ENCODE results near the gene ST8SIA6. TPM values are rescaled to one million over a fixed set of nuclear protein-coding genes. Genes with fewer than 3 reads are reported as not detected.
A peak's percentile ranks its signal among the peaks of the same experiment; 100 is the strongest.
"Not testable (repeated sequence)": the region's sequence is repeated elsewhere in the genome, so short reads cannot be mapped to it uniquely, and the experiment has no call there.

The ST8SIA6 gene
- total RNA-seq, 1 donor from 2014 or later: 7.4 TPM

DNA sequence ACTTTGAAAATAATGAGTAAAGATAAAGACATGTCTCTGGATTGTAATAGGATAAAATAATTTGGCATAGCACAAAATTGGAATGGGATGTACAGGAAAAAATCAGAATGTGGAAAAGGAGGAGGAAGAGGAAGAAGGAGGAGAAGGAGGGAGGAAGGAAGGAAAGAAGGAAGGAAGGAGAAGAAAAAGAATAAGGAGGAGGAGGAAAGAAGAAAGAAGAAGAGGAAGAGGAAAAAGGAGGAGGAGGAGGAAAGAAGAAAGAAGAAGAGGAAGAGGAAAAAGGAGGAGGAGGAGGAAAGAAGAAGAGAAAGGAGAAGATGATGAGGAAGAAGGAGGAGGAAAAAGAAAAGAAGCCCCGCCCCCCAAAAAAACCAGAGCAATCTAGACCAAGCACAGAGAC is 95.9 kb downstream of the ST8SIA6 start:
- intact Hi-C loops (cut with micrococcal nuclease): no loop called here
- DNase-seq (no peak), ATAC-seq (no peak)

DNA sequence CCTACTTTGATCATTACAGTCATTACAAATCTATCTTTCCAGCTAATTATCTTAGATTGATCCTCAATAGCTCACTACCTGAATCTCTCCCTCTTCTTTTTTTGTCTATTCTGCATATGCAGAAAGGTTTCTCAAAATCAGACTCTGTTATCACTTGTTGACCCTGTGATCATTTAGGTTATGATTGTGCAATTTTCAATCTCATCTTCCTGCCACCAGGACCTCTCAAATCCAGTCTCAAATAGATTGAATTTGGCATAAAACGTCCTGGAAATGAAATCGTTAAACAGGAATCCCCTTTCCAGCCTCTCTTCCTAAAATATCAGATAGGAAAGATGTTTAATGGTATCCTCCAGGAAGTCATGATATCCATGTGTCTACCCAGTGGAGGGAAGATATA is 96.6 kb downstream of the ST8SIA6 start:
- ATAC-seq (no peak), DNase-seq (no peak)
- intact Hi-C loops (cut with micrococcal nuclease): no loop called here

DNA sequence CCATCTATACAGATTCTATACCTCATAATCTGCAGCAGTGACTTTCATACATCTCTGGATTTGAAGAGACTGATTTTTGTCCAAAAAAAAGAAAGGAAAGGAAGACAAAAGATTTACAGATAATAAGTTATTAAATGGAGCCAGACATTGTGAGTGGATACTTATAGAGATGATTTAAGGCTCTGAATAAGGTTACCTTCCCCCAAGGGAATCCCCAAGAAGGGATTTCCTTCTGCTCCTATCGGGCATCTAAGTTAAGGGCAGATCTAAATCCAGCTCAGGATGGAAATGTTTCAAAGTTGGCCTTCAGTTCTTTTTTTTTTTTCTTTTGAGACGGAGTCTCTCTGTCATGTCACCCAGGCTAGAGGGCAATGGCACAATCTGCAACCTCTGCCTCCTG is 97.6 kb downstream of the ST8SIA6 start:
- DNase-seq (no peak), ATAC-seq (no peak)
- intact Hi-C loops (cut with micrococcal nuclease): no loop called here

DNA sequence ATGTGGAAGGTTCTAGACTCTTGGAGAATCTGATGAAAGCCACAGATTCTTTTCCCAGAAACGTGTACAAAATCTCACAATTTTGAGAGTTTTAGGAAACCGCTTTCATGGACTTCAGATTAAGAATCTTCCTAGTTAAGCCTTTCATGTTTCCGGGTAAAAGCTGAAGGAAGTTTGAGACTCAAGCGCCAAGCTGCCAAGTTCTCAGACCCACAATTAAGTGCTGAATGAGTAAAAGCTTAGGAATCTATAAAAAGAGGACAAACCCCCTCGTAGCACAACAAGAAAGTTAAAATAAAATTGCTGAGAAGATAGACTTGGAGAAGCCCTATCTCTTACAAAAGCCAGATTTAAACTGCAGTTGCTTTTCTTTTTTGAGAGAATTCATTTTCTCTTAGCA is 99.6 kb downstream of the ST8SIA6 start:
- DNase-seq (no peak), ATAC-seq (no peak)
- intact Hi-C loops (cut with micrococcal nuclease): no loop called here

DNA sequence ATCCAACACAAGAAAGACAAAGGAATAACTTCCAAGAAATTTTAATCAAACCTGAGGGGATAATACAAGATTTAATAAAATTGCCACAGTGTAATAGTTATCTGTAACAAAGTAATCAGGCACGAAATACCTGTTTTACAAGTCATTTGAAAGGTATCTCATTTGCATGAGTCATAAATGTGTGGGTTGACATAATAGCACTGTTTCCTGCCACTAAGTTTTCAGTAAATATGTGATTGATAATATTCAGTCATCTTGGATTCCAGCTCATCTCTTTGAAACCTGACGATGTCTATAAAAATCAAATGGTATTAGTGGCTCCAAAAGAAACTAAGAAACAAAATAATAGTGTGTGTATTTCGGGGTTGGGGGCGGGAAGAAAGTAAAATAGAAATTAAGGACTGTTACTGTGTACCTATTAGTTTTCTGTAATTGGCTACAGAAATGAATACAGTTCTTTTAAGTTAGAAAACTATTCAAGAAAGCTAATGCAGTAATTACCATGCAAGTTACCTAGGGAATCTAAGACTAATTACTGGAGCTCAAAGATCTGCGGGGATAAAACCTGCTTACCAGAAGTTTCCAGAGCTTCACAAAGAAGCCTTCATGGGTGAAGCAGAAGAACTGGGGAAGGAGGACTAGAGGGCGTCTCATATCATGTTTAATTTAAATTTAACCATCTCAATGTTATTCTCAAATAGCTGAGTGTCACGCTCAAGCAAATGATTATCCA is 100.7 kb downstream of the ST8SIA6 start:
- intact Hi-C loops (cut with micrococcal nuclease): no loop called here
- DNase-seq: no peak
- no peak for ATAC-seq

DNA sequence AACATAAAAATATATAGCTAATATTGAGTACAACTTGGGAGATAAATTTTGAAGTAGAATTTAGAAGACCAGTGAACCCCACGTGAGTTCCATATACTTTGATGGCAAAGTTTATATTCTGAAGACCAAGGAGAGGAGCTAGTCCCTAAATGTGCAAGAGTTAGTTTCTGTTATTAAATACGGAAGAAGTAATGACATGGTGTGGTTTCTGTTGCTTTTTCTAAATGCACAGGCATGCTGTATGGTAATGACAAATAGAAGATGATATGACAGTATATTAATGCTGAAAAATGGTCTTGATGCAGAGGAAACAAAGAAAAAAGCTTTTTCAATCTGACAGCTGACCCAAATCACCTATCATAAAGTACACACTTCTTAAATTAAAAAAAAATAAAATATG is 101.8 kb downstream of the ST8SIA6 start:
- ATAC-seq: no peak
- DNase-seq: no peak
- intact Hi-C loops (cut with micrococcal nuclease): no loop called here

DNA sequence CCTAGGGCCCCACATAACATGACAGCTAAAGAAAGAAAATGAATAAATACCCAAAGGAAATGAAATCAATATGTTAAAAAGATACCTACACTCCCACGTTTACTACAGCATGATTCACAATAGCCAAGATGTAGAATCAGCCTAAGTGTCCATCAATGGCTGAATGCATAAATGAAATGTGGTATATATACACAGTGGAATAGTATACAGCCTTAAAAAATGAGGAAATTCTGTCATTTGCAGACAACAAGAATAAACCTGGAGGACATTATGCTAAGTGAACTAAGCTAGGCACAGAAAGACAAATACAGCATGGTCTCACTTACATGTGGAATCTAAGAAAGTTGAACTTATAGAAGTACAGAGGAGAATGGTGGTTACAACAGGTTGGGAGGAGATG is 102.9 kb downstream of the ST8SIA6 start:
- DNase-seq: no peak
- no peak for ATAC-seq
- intact Hi-C loops (cut with micrococcal nuclease): no loop called here

DNA sequence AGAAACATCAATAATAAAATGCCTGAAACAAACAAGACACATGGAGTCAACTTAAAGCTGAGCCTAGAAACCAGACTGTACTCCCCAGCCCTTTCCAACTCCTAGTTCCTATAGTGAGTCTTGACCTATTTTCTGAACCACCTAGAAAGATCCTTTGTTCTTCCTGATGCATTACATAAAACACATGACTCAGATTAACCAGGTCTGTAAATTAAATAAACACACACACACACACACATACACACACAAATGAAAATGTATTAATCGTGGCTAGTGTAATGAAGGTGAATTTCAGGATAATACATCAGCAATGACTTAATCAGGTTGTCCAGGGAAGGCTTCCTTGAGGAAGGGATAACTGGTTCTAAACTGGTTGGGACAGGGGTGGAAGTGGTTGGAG is 104.7 kb downstream of the ST8SIA6 start:
- DNase-seq: no peak
- no peak for ATAC-seq
- intact Hi-C loops (cut with micrococcal nuclease): no loop called here

DNA sequence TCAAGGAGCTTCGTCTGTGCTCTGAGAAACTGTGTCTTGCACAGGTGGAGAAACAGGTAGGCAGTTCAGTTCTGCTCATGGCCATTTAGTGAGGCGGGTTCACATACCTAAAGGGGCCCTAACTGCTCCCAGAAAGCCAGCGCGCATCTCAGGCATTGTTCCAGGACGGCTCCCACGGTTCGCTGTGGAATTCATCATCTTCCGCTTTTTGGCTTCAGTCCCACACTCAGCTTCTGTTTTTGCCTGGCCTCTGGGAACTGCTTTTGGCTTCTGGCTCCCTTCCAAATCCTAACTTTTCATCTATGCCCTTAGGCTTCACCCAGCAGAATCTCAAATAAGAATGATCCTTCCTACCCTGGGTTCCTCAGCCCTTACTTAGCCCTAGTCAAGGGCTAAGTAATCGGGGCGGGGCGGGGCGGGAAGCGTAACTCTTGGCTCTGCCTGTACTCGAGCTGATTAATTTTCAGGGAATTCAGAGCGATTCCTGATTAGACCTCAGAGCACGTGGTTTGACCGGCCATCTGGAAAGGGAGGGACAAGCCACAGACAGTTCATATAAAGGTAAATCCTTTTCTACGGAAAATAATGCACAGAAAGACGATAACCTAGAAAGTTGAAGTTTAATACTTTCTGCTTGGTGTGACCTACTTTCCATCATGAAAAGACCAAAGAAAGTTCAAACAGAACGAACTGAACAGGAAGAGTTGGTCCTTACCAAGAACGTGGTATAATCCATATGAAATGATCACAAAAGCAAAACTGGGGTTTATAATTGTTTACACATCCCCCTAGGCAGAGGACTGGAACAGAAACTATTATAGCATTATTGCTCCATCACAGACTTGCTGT is 105.7 kb downstream of the ST8SIA6 start:
- DNase-seq (peak; percentile 59), ATAC-seq (peak; percentile 93)
- intact Hi-C loops (cut with micrococcal nuclease): no loop called here

DNA sequence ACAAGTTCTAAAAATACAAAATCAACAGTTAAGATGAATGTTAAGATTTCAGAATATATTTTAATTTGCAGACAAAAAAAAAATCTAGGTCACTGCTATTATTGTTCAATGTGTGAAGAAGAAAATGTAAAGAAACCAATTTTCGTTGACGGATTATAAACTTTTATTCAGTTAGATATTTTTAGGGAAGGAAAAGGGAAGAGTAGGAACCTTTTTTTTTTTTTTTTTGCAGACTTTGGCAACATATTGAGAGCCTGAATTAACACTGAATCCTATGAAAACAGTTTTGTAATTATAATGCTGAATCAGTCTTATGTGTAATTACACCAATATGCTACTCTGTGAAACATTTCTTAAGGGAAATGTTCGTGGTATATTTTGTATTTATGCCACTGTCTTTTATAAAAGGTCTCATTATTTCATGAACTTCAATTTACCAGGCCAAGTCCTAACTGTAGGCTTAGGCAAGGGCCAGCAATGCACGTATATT is 106.3 kb downstream of the ST8SIA6 start:
- DNase-seq (no peak), ATAC-seq (no peak)
- intact Hi-C loops (cut with micrococcal nuclease): no loop called here

DNA sequence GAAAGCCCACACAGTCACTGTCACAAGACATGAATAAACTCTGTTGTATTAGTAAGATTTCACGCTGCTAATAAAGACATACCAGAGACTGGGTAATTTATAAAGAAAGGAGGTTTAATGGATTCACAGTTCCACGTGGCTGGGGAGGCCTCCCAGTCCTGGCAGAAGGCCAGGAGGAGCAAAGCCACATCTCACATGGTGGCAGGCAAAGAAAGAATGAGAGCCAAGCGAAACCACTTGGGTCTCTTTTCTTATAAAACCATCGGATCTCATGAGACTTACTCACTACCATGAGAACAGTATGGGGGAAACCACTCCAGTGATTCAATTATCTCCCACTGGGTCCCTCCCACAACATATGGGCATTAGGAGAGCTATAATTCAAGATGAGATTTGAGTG is 110.2 kb downstream of the ST8SIA6 start:
- DNase-seq: no peak
- intact Hi-C loops (cut with micrococcal nuclease): no loop called here

DNA sequence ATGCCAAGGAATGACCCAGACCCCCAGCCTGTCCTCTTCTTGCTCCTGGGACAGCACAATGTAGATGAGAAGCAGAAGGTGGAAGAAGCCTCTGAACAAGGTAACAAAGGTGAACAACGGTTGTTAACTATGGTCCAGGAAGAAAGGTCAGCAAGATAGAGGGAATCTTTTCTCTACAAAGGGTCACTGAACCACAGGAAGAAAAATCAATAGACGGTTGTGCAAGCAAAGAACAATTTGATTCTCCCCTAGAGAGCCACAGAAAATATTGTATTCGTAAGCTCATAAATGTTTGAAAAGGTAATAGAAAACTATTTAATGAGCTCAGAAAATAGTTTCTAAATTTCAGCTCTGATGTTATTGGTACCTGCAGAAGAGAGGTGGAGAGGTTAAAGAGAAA is 111.3 kb downstream of the ST8SIA6 start:
- no peak for ATAC-seq
- DNase-seq: no peak
- intact Hi-C loops (cut with micrococcal nuclease): no loop called here

More for the DNA sequence above, 110.2 kb downstream of the ST8SIA6 start:
- no peak for ATAC-seq

DNA sequence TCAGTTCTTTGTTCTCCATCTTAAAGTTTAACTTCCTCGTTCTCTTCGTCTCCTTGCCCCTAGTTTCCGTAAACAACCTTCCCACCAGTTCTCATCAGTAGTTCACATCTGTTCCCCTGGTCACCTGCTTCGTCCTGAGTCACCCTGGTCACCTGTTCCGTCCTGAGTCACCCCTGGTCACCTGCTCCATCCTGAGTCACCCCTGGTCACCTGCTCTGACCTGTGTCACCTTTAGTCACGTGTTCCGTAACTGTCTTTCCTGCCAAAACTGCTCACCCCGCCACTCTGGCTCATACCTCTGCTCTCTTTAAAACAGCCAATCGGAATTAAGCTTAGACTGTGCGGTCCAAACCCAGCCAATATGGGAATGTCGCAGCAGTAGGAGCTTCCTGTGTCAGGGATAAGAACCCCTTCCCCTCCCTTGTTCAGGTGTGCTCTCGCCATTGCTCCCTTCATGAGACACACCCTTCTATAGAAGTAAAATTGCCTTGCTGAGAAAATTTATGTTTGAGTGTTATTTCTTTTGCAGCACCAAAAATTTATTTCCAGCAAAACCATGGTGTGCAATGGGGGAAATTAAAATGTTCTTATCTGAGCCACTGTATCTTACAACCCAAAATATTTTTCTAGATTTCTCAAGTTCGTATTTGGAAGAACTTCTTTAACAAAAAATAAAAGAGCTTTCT is 114.1 kb downstream of the ST8SIA6 start:
- intact Hi-C loops (cut with micrococcal nuclease): no loop called here
- DNase-seq (no peak), ATAC-seq (no peak)

DNA sequence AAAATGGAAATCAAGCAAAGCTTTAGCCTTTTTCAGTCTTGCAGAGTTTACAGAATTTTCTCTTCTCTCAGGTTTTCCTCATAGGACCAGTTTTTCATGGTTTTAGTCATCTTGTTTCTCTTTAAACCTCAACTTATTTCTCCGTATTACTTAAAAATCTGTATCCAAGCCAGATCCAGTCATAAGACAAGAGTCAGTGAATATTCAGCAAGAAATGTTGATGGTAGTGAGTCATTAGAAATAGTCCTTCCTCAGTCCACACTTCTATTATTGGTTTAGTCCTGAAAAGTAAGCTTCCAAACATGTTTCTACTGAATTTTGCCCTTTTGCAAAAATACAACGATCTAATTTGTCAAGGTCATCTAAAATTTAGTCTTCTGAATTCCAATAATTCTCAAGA is 119.3 kb downstream of the ST8SIA6 start:
- DNase-seq: no peak
- no peak for ATAC-seq
- intact Hi-C loops (cut with micrococcal nuclease): no loop called here

DNA sequence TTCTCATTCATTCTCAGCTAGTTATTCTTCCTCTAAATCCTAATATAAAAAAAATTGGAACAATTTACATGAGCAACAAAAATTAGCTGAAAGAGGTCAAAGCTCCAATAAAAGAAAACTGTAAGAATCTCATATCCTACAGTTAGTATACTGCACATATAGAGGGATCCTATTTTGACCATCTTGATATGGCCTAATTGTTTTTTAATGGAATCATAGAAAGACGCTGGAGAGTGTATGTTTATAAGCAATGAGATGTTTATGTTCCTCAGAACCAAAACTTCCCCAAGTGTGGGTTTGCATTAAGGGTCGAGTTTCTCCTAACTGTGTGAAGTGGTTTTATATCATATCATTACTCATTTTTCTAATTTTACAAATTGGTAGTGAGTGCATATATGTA is 123.9 kb downstream of the ST8SIA6 start:
- intact Hi-C loops (cut with micrococcal nuclease): no loop called here
- ATAC-seq (no peak), DNase-seq (no peak)

DNA sequence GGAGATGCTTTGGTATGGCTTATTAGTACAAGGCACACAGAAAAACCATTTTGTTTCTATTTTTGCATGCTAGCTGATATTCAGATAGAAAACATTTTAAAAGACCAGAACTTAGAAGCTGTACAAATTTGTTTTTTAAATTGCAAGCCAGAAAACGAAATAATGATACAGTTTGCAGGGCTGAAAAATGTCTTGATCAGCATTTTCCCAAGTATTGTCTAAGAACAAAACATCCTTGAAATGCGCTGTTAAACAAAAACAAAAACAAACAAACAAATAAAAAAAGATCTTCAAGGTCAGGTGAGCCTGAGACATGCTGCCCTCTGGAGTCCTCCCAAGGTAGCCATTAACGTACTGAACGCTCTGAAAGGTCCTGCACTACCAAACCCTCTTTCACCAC is 128.0 kb downstream of the ST8SIA6 start:
- no peak for ATAC-seq
- intact Hi-C loops (cut with micrococcal nuclease): no loop called here

DNA sequence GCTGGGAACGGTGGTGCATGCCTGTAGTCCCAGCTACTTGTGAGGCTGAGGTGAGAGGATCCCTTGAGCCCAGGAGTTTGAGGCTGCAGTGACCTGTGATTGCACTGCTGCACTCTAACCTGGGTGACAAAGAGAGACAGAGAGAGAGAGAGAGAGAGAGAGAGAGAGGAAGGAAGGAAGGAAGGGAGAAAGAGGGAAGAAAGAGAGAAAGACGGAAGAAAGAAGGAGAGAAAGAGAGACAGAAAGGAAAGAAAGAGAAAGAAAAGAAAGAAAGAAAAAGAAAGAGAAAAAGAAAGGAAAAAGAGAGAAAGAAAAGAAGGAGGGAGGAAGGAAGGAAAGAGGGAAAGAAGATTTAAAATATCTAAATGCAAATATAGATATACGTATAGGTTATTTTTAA is 132.4 kb downstream of the ST8SIA6 start:
- DNase-seq; ATAC-seq; intact Hi-C loops (cut with micrococcal nuclease): not testable (repeated sequence)

More for the DNA sequence above, 128.0 kb downstream of the ST8SIA6 start:
- DNase-seq: no peak

DNA sequence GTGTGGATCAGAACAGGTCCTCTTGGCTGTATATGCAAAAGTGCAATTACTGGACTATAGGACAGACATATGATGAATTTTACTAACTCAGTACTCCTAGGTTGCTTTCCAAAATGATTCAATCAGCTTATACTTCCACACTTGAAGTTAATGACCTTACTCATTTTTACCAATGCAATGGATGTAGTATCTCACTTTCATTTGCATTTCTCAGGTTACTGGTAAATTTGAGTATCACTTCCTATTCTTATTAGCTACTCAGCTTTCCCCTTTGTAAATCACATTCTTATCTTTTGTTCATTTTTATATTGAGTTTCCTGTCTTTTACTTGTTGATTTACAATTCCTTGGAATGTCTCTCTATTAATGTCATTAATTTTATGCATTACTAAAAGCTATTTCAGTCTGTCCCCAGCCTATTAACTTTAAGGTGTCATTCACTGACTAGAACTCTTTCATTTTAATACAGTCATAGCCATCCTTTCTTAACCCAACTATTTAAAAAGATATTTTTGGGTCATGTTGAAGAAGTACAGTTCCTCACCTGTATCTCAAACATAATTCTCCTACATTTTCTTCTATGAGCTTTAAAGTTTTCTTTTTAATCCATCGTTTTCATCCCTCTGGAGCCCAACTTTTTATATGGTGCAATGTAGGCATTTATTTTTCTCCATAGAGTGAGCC is 137.8 kb downstream of the ST8SIA6 start:
- intact Hi-C loops (cut with micrococcal nuclease): no loop called here
- no peak for DNase-seq
- no peak for ATAC-seq

DNA sequence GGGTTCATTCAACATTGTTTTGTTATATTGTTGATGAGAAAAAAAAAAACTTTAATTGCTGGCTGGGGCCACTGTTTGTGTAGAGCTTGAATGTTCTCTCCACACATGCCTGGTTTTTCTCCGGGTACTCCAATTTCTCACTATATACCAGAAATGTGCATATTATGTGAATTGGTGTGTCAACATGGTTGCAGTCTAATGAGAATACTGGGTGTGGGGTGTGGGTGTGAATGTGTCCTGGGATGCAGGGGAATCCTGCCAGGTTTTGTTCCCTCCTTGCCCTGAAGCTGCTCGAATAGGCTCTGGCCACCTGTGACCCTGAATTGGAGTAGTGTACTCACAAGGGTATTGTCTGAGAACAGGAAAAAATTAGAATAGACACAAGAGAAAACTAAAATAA is 145.0 kb downstream of the ST8SIA6 start:
- DNase-seq: no peak
- no peak for ATAC-seq
- intact Hi-C loops (cut with micrococcal nuclease): no loop called here
